Mucosa of descending colon (tissue), 3 donors: ENCODE data around the gene XG. TPM values are rescaled to one million over a fixed set of nuclear protein-coding genes. Genes with fewer than 3 reads are reported as not detected.
"Not testable (repeated sequence)": the region's sequence is repeated elsewhere in the genome, so short reads cannot be mapped to it uniquely, and the experiment has no call there.

Experiments
- ATAC-seq: fragments of 200-7000 bp; cut with Tn5 transposase; one replicate; pipeline ENCODE4 v1.9.1; 2020; ENCODE audit warnings: mild to moderate bottlenecking, moderate library complexity
- DNase-seq, 3 donors: peaks; one replicate each; pipeline ENCODE4 v3.0.0-alpha.2; 2020
- H3K36me3 ChIP-seq: fragments of 200-600 bp; one replicate; pipeline ENCODE4 v1.8.0; 2021; ENCODE audit warnings: low read depth, mild to moderate bottlenecking
- H3K4me1 ChIP-seq: fragments of 200-600 bp; one replicate; pipeline ENCODE4 v1.8.0; 2021; ENCODE audit warnings: low read depth, mild to moderate bottlenecking
- H3K4me3 ChIP-seq: fragments of 200-600 bp; one replicate; pipeline ENCODE4 v1.8.0; 2021; ENCODE audit warnings: mild to moderate bottlenecking
- H3K9me3 ChIP-seq: fragments of 200-600 bp; one replicate; pipeline ENCODE4 v1.8.0; 2021; ENCODE audit warnings: mild to moderate bottlenecking
- CTCF ChIP-seq: fragments of 200-600 bp; IDR thresholded peaks from one replicate; pipeline ENCODE4 v1.8.0; 2022; ENCODE audit warnings: antibody characterized with exemption, mild to moderate bottlenecking
- intact Hi-C, 2 donors: fragments of 100-400 bp; cut with DNase I in 1 of 2; cut with micrococcal nuclease in 1 of 2; formaldehyde crosslinking; loops; one replicate each; pipeline versions ENCODE4 v1.11.0 to v1.11.1; 2022; cut with DNase I, micrococcal nuclease
- total RNA-seq, 3 donors: library from RNA; stranded (reverse); fragmentation: NEBNext Ultra II Directional in 2 of 3; extraction: Animal tissue kit (Norgen Biotek cat#: 25700) in 2 of 3; gene quantifications; one replicate each; pipeline versions ENCODE4 v1.2.1 to v1.2.4, GENCODE V29; 2021 to 2023
- donor health status: DM: no; HTN: no; CAD: no; lungs with moderate emphysema.
- donor health status: DM: no; HTN: no; CAD: no.
- donor health status: DM: no; HTN: yes; CAD: no.

The XG gene
- total RNA-seq, 3 donors from 2014 or later, result 2.6 TPM; not detected in 2

DNA sequence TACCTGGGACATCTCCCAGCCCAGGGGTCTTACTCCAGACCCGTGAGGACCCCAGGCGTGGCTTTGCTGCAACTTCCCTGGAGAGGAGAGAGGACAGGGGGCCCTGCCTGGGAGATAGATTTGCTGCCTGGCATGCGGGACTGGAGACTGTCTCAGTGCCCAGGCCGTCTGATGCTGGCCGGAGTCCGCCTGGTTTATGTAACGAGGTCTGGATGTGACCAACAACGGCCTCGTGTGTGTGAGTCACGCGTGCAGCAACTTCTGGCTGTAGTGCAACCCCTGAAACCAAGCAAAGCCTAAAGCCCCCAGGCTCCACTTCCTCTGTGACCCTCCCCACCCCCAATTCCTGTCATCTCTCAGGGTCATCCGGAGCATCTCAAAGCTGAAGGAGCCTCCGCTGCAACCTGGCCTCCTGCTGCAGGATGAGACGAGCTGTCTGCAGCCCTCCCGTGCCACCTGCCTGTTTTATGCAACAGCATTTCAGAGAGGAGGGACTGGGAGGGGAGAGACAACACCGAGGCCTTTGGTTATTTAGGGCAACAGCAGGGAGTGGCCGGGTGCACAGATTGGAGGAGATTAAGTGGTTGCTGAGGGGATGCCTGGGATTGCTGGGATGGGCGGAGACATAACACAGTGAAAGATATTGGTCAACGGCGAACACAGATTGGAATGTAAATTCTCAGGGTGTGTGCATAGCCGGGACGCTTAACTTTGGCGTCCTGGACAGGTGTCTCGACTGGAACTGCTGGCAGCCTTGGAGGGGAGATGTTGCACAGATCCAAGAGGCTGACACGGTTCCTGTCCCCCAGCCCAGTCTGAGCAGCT, 16.0 kb downstream of the XG start:
- Histone ChIP-seq H3K36me3 (no peaks in the 10 kb centered on the region), H3K4me3 (no peak overlapping the region), H3K4me1 (no peaks in the 10 kb centered on the region), H3K9me3 (no peaks in the 10 kb centered on the region)
- TF ChIP-seq CTCF, result no peak
- DNase-seq (peak; percentile 15 to 57 (median 38)), ATAC-seq (peak; percentile 89)
- intact Hi-C loops, result no loop called here

DNA sequence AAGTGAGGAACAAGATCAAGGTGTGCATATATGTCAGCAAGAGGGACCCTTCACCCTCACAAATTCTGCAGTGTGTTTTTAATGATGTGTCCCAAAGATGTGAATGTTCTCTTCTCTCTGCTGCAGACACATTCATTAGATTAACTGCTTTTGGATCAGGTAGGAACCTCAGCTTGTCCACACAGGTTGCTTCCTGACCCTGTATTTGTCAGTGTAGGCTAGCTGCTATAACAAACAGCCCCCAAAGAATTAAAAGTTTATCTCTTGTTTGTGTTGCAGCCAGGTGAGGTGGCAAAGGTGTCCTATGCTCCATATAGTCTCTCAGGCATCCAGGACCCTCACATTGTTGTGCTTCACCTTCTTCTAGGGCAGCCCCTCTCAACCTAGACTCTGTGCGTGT, 17.8 kb downstream of the XG start:
- Histone ChIP-seq H3K9me3 (no peaks in the 10 kb centered on the region), H3K36me3 (no peaks in the 10 kb centered on the region), H3K4me1 (no peaks in the 10 kb centered on the region), H3K4me3 (no peak overlapping the region)
- ATAC-seq, result no peak
- TF ChIP-seq CTCF, result no peak
- no peak for DNase-seq
- intact Hi-C loops, result no loop called here

- intact Hi-C loops, H3K4me1 ChIP-seq, H3K36me3 ChIP-seq, H3K4me3 ChIP-seq, DNase-seq, ATAC-seq, H3K9me3 ChIP-seq: not testable (repeated sequence)
These were observed 21.6 kb downstream of the XG start for GRCh38 chrX:2773166-2774055.

DNA sequence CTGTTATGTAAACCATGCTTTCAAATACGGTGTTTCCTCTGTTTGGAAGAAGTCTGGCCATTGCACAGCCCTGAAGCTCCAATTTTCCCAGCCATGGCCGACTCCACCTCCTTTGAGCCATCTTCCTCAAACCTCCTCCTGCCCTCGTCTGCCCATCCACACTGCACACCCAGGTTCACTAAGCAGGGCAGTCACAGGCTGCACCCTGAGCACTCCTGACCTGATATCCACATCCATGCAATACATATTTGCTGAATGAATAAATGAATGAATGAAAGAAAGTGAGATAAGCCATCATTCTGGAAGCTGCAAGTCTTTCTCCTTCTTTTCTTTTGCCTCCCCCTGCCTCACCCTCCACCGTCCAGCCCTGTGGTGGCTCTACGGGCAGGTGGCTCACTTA, 22.2 kb downstream of the XG start:
- H3K4me3 ChIP-seq, result no peak overlapping the region
- ATAC-seq, result no peak
- intact Hi-C loops, result no loop called here

DNA sequence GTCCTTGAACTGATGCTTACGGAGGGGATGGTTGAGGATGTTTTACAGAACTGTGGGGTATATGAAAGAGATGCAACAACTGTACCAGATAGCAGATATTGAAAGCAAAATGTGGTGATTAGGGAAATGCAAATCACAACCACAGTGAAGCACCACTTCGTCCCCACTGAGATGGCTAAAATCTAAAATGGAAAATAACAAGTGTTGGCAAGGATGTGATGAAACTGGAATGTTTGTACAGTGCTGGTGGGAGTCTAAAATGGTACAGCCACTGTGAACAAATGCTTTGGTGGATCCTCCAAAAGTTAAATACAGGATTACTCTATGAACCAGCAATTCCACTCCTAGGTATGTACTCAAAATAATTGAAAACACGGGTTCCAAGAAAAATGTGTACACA, 22.9 kb downstream of the XG start:
- H3K9me3 ChIP-seq, result no peaks in the 10 kb centered on the region
- no peak for ATAC-seq
- H3K4me1 ChIP-seq, result no peaks in the 10 kb centered on the region
- H3K36me3 ChIP-seq, result no peaks in the 10 kb centered on the region
- DNase-seq, result no peak
- no peak for TF ChIP-seq CTCF
- intact Hi-C loops, result no loop called here
- H3K4me3 ChIP-seq, result no peak overlapping the region

More for the DNA sequence above, 22.2 kb downstream of the XG start:
- no peak for DNase-seq
- Histone ChIP-seq H3K4me1 (no peaks in the 10 kb centered on the region), H3K36me3 (no peaks in the 10 kb centered on the region), H3K9me3 (no peaks in the 10 kb centered on the region)
- no peak for TF ChIP-seq CTCF

DNA sequence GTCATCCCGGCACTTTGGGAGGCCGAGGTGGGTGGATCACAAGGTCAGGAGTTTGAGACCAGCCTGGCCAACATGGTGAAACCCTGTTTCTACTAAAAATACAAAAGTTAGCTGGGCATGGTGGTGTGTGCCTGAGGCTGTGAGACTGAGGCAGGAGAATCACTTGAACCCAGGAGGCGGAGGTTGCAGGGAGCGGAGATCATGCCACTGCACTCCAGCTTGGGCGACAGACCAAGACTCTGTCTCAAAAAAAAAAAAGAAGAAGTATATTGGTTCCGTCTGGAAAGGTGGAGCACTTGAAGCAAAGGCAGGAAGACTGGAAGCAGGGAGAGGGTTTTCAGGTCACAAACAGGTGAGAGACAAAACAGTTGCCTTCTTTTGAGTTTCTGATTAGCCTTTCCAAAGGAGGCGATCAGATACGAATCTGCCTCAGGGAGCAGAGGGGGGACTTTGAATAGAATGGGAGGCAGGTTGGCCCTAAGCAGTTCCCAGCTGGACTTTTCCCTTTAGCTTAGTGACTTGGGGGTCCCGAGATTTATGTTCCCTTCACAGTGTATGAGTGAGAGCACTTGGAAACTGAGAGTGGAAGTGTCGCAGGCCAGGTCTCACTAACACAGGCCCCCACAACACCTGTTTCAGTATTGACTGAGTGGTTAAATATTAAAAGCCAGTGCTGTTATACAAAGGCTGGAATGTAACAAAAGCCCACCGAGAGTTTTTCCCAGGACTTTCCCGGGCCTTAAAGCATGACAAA, 28.8 kb downstream of the XG start:
- H3K9me3 ChIP-seq, intact Hi-C loops, H3K4me1 ChIP-seq, H3K36me3 ChIP-seq, H3K4me3 ChIP-seq: not testable (repeated sequence)
- ATAC-seq, result peak; percentile 91
- peak in 1 of 3 donors; percentile 14 for DNase-seq
